Measurements from ENCODE around the gene CYP4A22. TPM values are rescaled to one million over a fixed set of nuclear protein-coding genes. Genes with fewer than 3 reads are reported as not detected.
"Not testable (repeated sequence)": the region's sequence is repeated elsewhere in the genome, so short reads cannot be mapped to it uniquely, and the experiment has no call there.

The CYP4A22 gene
- total and polyA plus RNA-seq, 4 experiments from 2014 or later: not detected

DNA sequence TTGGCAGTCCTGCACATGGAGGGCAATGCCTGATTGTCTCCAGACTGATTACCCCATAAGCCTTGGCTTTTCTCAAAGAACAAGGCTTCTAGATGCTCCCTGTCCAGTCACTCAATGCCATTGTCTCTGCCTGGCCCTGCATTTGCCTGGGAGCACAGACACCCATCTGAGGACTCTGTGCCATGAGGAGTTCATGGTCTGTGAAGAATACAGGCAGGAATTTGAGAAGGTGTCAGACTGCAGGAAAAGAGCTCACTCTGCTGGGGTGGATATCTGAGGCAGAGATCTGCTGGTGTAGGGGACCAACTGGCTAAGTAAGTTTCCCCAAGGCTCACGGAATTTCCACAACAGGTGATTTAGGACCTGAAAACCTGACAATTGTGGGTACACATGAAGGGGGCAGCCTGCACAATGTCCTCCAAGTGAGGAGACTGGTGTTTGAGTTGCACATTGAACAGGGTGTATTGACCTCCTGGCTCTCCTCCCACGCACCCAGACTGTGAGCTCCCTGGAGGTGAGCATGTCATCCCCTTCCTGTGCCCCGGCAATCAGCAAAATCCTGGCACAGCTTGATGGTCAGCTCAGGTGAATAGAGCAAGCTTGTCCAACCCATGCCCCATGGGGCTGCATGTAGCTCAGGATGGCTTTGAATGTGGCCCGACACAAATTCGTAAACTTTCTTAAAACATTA lies 829 bp downstream of the CYP4A22 start:
- intact Hi-C loops (cut with micrococcal nuclease): no loop called here
- DNase-seq: no peak
- no peaks in the 10 kb centered on the region for H3K27me3 ChIP-seq (ENCODE audit: insufficient read depth, low read length)
- no peak overlapping the region for H3K27ac ChIP-seq (ENCODE audit: low read depth, low read length)
- H3K4me1 Mint-ChIP-seq: no peaks in the 10 kb centered on the region
- H3K36me3 ChIP-seq (ENCODE audit: insufficient read depth, low read length): no peaks in the 10 kb centered on the region
- H3K9me3 ChIP-seq (ENCODE audit: control insufficient read depth in 1 of 2, low read length in 2 of 2): no peaks in the 10 kb centered on the region
- ChIA-PET POLR2A (ENCODE audit: partially characterized antibody) (no interaction called here), CTCF (ENCODE audit: partially characterized antibody) (no interaction called here)
- H3K27me3 Mint-ChIP-seq: peaks cover 8 to 13% of the 10 kb centered on the region in 2 donors
- H3K4me3 Mint-ChIP-seq: no peak overlapping the region
- no peaks in the 10 kb centered on the region for H3K36me3 Mint-ChIP-seq
- no peak overlapping the region for H3K4me3 ChIP-seq (ENCODE audit: low read length in 2 of 2)
- H3K4me1 ChIP-seq (ENCODE audit: insufficient read depth, low read length): no peaks in the 10 kb centered on the region
- H3K27ac Mint-ChIP-seq: no peak overlapping the region
- peaks cover 0 to 2% (median 0%) of the 10 kb centered on the region in 8 donors for H3K9me3 Mint-ChIP-seq

DNA sequence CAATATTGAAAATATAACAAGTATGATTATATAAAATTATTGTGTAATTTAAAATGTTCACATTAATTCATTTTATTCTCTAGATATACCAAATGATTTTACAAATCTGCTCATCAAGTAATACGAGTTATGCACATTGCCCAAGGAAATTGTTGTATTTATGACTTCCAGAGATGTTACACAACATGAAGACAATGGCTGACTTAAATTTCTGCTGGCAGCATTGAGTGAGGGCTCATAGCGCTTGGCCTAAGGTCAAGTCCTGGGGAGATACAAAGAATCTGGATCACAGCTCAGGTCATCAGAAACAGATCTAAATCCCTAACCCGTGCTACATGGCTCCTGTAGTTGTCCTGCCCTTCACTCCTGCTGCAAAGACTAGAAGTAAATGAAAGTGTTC lies 3.1 kb downstream of the CYP4A22 start:
- H3K4me1 ChIP-seq (ENCODE audit: insufficient read depth, low read length); H3K9me3 Mint-ChIP-seq; H3K4me1 Mint-ChIP-seq; H3K27ac Mint-ChIP-seq; intact Hi-C loops (cut with micrococcal nuclease); H3K36me3 ChIP-seq (ENCODE audit: insufficient read depth, low read length); H3K4me3 Mint-ChIP-seq; H3K4me3 ChIP-seq (ENCODE audit: low read length in 2 of 2); H3K27me3 ChIP-seq (ENCODE audit: insufficient read depth, low read length); CTCF ChIA-PET (ENCODE audit: partially characterized antibody); H3K36me3 Mint-ChIP-seq; H3K9me3 ChIP-seq (ENCODE audit: control insufficient read depth in 1 of 2, low read length in 2 of 2); H3K27ac ChIP-seq (ENCODE audit: low read depth, low read length); DNase-seq; POLR2A ChIA-PET (ENCODE audit: partially characterized antibody): not testable (repeated sequence)
- H3K27me3 Mint-ChIP-seq: peaks cover 9 to 13% of the 10 kb centered on the region in 2 donors

DNA sequence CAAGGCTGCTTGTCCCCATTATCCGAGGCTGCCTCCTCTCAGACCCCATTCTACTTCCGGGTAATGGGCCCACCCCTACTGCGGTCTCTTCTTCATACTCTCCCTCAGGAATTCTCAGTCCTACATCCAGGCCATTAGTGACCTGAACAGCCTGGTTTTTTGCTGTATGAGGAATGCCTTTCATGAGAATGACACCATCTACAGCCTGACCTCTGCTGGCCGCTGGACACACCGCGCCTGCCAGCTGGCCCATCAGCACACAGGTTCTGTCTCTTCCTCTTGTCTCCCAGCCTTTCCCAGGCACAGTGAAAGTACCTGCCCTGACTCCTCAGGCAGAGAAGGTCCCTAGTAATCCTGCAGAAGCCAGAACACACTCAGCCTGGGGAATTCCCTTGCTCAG lies 6.4 kb downstream of the CYP4A22 start:
- H3K4me3 Mint-ChIP-seq; H3K9me3 ChIP-seq (ENCODE audit: control insufficient read depth in 1 of 2, low read length in 2 of 2); H3K4me3 ChIP-seq (ENCODE audit: low read length in 2 of 2); H3K27ac Mint-ChIP-seq; H3K27ac ChIP-seq (ENCODE audit: low read depth, low read length); H3K4me1 ChIP-seq (ENCODE audit: insufficient read depth, low read length); H3K9me3 Mint-ChIP-seq; CTCF ChIA-PET (ENCODE audit: partially characterized antibody); H3K4me1 Mint-ChIP-seq; H3K36me3 Mint-ChIP-seq; intact Hi-C loops (cut with micrococcal nuclease); H3K27me3 ChIP-seq (ENCODE audit: insufficient read depth, low read length); DNase-seq; H3K36me3 ChIP-seq (ENCODE audit: insufficient read depth, low read length); POLR2A ChIA-PET (ENCODE audit: partially characterized antibody): not testable (repeated sequence)
- H3K27me3 Mint-ChIP-seq: peaks cover 10 to 20% of the 10 kb centered on the region in 2 donors

DNA sequence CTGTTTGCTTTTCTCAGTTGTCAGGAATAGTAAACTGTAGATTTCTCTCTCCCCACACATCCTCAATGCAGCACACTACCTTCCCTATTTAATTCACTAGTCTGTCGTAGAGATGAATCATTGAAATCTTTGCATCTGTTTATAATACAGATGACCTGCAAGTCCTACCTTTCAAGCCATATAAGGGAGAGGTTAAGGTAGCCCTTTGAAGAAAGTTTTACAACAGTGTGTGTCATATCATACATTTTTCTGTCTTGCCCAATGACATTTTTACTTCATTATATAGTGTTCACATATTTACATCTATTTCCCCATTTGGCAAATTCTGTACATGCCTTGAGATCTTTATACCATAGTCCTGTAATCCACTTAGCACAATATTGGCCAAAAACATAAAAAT lies 9.3 kb downstream of the CYP4A22 start:
- H3K36me3 ChIP-seq (ENCODE audit: insufficient read depth, low read length); H3K4me3 Mint-ChIP-seq; DNase-seq; H3K9me3 ChIP-seq (ENCODE audit: control insufficient read depth in 1 of 2, low read length in 2 of 2); H3K4me3 ChIP-seq (ENCODE audit: low read length in 2 of 2); H3K4me1 ChIP-seq (ENCODE audit: insufficient read depth, low read length); H3K36me3 Mint-ChIP-seq; H3K27me3 ChIP-seq (ENCODE audit: insufficient read depth, low read length); H3K4me1 Mint-ChIP-seq; H3K27ac ChIP-seq (ENCODE audit: low read depth, low read length); CTCF ChIA-PET (ENCODE audit: partially characterized antibody); H3K9me3 Mint-ChIP-seq; POLR2A ChIA-PET (ENCODE audit: partially characterized antibody); H3K27ac Mint-ChIP-seq; intact Hi-C loops (cut with micrococcal nuclease): not testable (repeated sequence)
- peaks cover 12 to 29% of the 10 kb centered on the region in 2 donors for H3K27me3 Mint-ChIP-seq

DNA sequence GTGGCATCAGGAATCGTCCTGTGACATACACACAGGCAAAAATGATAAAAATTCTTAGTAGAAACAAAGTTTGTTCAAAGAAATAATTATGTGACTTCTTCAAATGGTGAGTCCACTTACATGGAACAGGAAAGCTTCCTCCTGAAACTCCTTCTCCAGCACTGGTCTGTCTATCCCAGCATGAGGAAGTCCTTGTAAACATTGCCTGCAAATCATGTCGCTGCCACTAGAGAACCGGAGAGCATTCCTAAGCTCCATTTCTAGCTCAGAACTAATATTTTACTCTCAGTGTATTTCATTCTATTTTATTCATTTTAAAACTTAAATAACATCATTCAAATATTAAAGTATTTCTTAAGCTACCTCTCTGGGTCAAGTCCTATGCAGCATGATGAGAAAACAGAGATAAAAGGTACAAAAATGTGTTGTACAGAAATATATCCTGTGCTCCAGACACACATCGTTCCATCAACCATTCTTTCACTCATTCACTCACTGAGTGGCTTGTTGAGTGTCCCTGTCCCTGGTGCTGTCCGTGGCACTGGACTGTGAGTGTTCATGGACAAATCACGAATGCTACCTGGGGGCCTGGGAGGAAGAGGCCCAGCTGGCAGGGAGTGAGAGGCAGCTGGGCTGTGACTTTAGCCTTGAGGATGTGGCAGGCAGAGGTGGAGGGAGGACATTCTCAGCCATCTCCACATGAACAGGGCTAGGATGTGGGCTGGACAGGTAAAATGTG lies 10.0 kb downstream of the CYP4A22 start:
- CTCF ChIA-PET (ENCODE audit: partially characterized antibody): no interaction called here
- Mint-ChIP-seq H3K4me3 (no peak overlapping the region), H3K36me3 (no peaks in the 10 kb centered on the region), H3K27ac (no peak overlapping the region), H3K4me1 (no peaks in the 10 kb centered on the region), H3K27me3 (peaks cover 17 to 30% of the 10 kb centered on the region in 2 donors), H3K9me3 (peaks cover 0 to 4% (median 0%) of the 10 kb centered on the region in 8 donors)
- Histone ChIP-seq H3K36me3 (ENCODE audit: insufficient read depth, low read length) (no peaks in the 10 kb centered on the region), H3K27me3 (ENCODE audit: insufficient read depth, low read length) (no peaks in the 10 kb centered on the region), H3K9me3 (ENCODE audit: control insufficient read depth in 1 of 2, low read length in 2 of 2) (no peaks in the 10 kb centered on the region), H3K4me3 (ENCODE audit: low read length in 2 of 2) (no peak overlapping the region), H3K4me1 (ENCODE audit: insufficient read depth, low read length) (no peaks in the 10 kb centered on the region), H3K27ac (ENCODE audit: low read depth, low read length) (no peak overlapping the region)
- intact Hi-C loops (cut with micrococcal nuclease): no loop called here
- POLR2A ChIA-PET (ENCODE audit: partially characterized antibody): no interaction called here
- no peak for DNase-seq

DNA sequence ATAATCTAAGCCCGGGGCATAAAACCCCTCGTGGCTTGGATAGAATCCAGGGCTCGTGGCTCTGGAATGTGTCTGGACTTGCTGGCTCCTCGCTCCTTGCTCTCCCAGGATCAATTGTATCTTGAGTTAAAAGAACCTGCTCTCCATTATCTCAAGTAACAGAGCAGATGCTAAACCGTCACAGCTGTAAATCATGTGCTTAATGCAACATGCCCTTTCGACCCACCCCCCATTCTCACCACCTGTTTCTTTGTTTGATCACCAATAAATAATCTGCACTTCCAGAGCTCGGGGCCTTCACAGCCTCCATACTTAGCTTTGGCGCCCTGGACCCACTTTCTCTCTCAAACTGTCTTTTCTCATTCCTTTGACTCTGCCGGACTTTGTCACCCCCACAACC lies 11.9 kb downstream of the CYP4A22 start:
- H3K4me1 Mint-ChIP-seq; H3K27ac ChIP-seq (ENCODE audit: low read depth, low read length); CTCF ChIA-PET (ENCODE audit: partially characterized antibody); H3K36me3 Mint-ChIP-seq; H3K4me1 ChIP-seq (ENCODE audit: insufficient read depth, low read length); H3K27me3 ChIP-seq (ENCODE audit: insufficient read depth, low read length); H3K9me3 Mint-ChIP-seq; H3K27ac Mint-ChIP-seq; POLR2A ChIA-PET (ENCODE audit: partially characterized antibody); H3K4me3 Mint-ChIP-seq; H3K9me3 ChIP-seq (ENCODE audit: control insufficient read depth in 1 of 2, low read length in 2 of 2); DNase-seq; intact Hi-C loops (cut with micrococcal nuclease); H3K4me3 ChIP-seq (ENCODE audit: low read length in 2 of 2); H3K36me3 ChIP-seq (ENCODE audit: insufficient read depth, low read length): not testable (repeated sequence)
- peaks cover 24 to 35% of the 10 kb centered on the region in 2 donors for H3K27me3 Mint-ChIP-seq

DNA sequence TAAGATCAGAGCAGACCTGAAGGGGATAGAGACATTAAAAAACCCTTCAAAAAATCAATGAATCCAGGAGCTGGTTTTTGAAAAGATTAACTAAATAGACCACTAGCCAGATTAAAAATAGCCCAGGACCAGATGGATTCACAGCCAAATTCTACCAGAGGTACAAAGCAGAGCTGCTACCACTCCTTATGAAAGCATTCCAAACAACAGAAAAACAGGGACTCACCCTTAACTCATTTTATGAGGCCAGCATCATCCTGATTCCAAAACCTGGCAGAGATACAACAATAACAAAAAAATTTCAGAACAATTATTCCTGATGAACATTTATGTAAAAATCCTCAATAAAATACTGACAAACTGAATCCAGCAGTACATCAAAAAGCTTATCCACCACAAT lies 19.2 kb downstream of the CYP4A22 start:
- DNase-seq; H3K27me3 ChIP-seq (ENCODE audit: insufficient read depth, low read length); H3K4me3 ChIP-seq (ENCODE audit: low read length in 2 of 2); H3K27ac ChIP-seq (ENCODE audit: low read depth, low read length); H3K36me3 Mint-ChIP-seq; H3K4me3 Mint-ChIP-seq; H3K4me1 ChIP-seq (ENCODE audit: insufficient read depth, low read length); H3K36me3 ChIP-seq (ENCODE audit: insufficient read depth, low read length); H3K9me3 ChIP-seq (ENCODE audit: control insufficient read depth in 1 of 2, low read length in 2 of 2); H3K4me1 Mint-ChIP-seq; intact Hi-C loops (cut with micrococcal nuclease); POLR2A ChIA-PET (ENCODE audit: partially characterized antibody); H3K27ac Mint-ChIP-seq: not testable (repeated sequence)
- Mint-ChIP-seq H3K9me3 (peaks cover 4 to 31% (median 17%) of the 10 kb centered on the region in 8 donors), H3K27me3 (peaks cover 21 to 28% of the 10 kb centered on the region in 2 donors)
- CTCF ChIA-PET (ENCODE audit: partially characterized antibody): interaction anchor here (1.1 kb wide), 1 partner anchor 23 kb away, joined by 3 read pairs; no protein-coding TSS in a partner anchor

Data from CD4-positive, alpha-beta memory T cell (primary cell).